ENCODE measurements around the gene BICD1. TPM values are rescaled to one million over a fixed set of nuclear protein-coding genes. Genes with fewer than 3 reads are reported as not detected.

The BICD1 gene
- total and polyA plus RNA-seq, 2 of the 13 experiments (the other 11 are each of a cell fraction or from before 2014, with no cell fraction given) = 4.5 to 5.2 TPM

DNA sequence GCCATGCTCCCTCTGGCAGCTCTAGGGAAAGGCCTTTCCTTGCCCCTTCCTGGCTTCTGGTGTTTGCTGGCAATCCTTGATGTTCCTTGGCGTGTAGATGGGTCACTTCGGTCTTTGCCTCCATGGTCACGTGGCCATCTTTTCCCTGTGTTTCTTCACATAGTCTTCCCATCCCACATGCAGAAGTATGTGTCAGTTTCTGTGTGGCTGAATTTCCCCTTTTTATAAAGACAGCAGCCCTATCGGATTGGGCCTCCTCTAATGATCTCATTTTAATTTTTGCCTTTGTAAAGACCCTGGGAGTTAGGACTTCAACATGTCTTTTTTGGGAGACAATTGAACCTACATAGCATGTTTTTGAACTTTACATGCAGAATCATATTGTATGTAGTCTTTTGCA is 185.5 kb downstream of the BICD1 start (continued):
- TF ChIP-seq, protein P1, sequence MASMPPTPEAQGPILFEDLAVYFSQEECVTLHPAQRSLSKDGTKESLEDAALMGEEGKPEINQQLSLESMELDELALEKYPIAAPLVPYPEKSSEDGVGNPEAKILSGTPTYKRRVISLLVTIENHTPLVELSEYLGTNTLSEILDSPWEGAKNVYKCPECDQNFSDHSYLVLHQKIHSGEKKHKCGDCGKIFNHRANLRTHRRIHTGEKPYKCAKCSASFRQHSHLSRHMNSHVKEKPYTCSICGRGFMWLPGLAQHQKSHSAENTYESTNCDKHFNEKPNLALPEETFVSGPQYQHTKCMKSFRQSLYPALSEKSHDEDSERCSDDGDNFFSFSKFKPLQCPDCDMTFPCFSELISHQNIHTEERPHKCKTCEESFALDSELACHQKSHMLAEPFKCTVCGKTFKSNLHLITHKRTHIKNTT (CRISPR knock-in tag; IDR thresholded peaks at IDR 0.05) = no peak
- no peak for TF ChIP-seq PCBP1 (IDR thresholded peaks at IDR 0.05; ENCODE audit: borderline replicate concordance, low read depth, low read length)
- TF ChIP-seq ZNF343 (CRISPR knock-in tag; IDR thresholded peaks at IDR 0.05) = no peak
- TF ChIP-seq SOX6 (IDR thresholded peaks at IDR 0.05) = no peak
- no peak for TF ChIP-seq SOX6 (CRISPR knock-in tag; IDR thresholded peaks at IDR 0.05)

DNA sequence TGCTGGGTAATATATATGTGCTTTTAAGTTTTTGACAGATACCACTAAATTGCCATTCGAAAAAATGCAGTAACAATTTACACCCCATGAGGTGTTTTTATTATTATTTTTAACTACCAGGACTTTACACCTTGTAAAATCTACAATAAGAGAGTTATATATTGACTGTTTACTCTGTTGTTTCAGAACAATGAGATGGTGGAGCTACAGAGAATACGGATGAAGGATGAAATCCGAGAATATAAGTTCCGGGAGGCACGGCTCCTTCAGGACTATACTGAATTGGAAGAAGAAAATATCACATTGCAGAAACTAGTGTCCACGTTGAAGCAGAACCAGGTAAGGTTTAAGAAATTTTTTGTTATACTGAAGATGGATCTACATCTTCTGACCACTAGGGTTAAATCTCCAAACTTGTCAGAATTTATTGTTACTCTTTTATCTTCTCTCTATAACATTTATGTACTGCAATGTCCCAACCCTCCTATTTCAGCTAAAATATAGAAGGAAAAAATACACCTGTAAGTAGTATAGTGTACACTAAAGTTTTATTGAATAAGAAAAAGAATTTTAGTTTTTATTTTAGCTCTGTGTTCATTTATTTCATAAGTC is 187.3 kb downstream of the BICD1 start:
- intact Hi-C loops (cut with micrococcal nuclease; ENCODE audit: unreplicated experiment) = no loop called here
- WGBS (ENCODE audit: low lambda C conversion rate) = 95% methylated on average over 6 of the region's 6 CpGs
- FAIRE-seq (no peak), DNase-seq (ENCODE audit: low spot score) (no peak), ATAC-seq (no peak)
- no peak overlapping the region for H3K9ac ChIP-seq (ENCODE audit: insufficient read depth, low read depth, low read length)
- ChIA-PET CTCF (ENCODE audit: low intra/inter-chr PET ratio, low total read pairs) (no interaction called here), POLR2A (no interaction called here)
- H4K20me1 ChIP-seq (ENCODE audit: insufficient read depth, low read length) = no peaks in the 10 kb centered on the region
- H3K27ac ChIP-seq (ENCODE audit: extremely low read length, insufficient read depth, low read length) = no peak overlapping the region
- H3K27me3 ChIP-seq (ENCODE audit: control insufficient read depth in 1 of 2, insufficient read depth in 2 of 2, low read length in 2 of 2) = no peaks in the 10 kb centered on the region
- H2AFZ ChIP-seq (ENCODE audit: low read length) = no peak overlapping the region
- H3K36me3 ChIP-seq (replicated peaks in 1 of 2; ENCODE audit: control insufficient read depth in 1 of 2, insufficient read depth in 2 of 2, low read length in 2 of 2) = no peaks in the 10 kb centered on the region
- in situ Hi-C loops (cut with HindIII; ENCODE audit: extremely low pct_ligation_motif_present, low pct_unique_long_range_greater_than_20kb) = no loop called here
- no peaks in the 10 kb centered on the region for H3K79me2 ChIP-seq (ENCODE audit: insufficient read depth, low read length)
- BruUV-seq (replicated peaks) = no TSS peak
- H3K4me2 ChIP-seq (ENCODE audit: low read depth, low read length) = no peak overlapping the region
- H3K9me3 ChIP-seq (ENCODE audit: low read length) = no peaks in the 10 kb centered on the region
- peaks cover 5% of the 10 kb centered on the region; the same call in 1 of the 2 replicates for H3K4me1 ChIP-seq (ENCODE audit: insufficient read depth, low read length)
- no peak for TF ChIP-seq PHF5A (CRISPR knock-in tag; IDR thresholded peaks at IDR 0.05; ENCODE audit: low read depth, unreplicated experiment)
- H3K4me3 ChIP-seq (replicated peaks in 1 of 3; ENCODE audit: insufficient read depth in 1 of 3, low read depth in 2 of 3, low read length in 3 of 3) = no peak overlapping the region

DNA sequence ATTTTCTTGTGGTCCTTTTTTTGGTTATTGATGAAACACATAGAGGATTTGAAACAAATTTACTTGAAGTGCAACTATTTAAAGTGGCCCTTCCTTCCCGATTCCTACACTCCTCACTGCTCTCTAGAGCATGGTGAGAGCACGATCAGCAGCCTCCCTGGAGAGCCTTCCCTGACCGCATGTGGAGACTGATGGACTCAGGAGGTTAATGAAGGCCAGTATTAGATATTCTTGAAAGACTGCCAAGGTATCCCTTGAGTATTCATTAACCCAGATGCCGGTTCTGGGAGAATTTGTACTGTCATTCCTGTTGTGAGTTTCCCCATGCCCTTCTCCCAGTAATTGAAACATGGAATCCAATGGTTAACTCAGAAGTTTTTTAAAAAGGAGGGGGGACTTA is 189.9 kb downstream of the BICD1 start:
- no peak for DNase-seq (ENCODE audit: low spot score)
- H3K4me1 ChIP-seq (ENCODE audit: insufficient read depth, low read length) = peaks cover 5% of the 10 kb centered on the region; the same call in 1 of the 2 replicates
- ChIA-PET POLR2A (no interaction called here), CTCF (ENCODE audit: low intra/inter-chr PET ratio, low total read pairs) (no interaction called here)
- no TSS peak for BruUV-seq (replicated peaks)
- no peak overlapping the region for H3K9ac ChIP-seq (ENCODE audit: insufficient read depth, low read depth, low read length)
- H3K27me3 ChIP-seq (ENCODE audit: control insufficient read depth in 1 of 2, insufficient read depth in 2 of 2, low read length in 2 of 2) = no peaks in the 10 kb centered on the region
- H2AFZ ChIP-seq (ENCODE audit: low read length) = no peak overlapping the region
- 73% methylated on average over 4 of the region's 4 CpGs for WGBS (ENCODE audit: low lambda C conversion rate)
- no peaks in the 10 kb centered on the region for H3K79me2 ChIP-seq (ENCODE audit: insufficient read depth, low read length)
- no peak overlapping the region for H3K4me3 ChIP-seq (replicated peaks in 1 of 3; ENCODE audit: insufficient read depth in 1 of 3, low read depth in 2 of 3, low read length in 3 of 3)
- ATAC-seq = no peak
- H3K36me3 ChIP-seq (replicated peaks in 1 of 2; ENCODE audit: control insufficient read depth in 1 of 2, insufficient read depth in 2 of 2, low read length in 2 of 2) = no peaks in the 10 kb centered on the region
- intact Hi-C loops (cut with micrococcal nuclease; ENCODE audit: unreplicated experiment) (no loop called here), in situ Hi-C loops (cut with HindIII; ENCODE audit: extremely low pct_ligation_motif_present, low pct_unique_long_range_greater_than_20kb) (no loop called here)
- no peak for FAIRE-seq
- H3K4me2 ChIP-seq (ENCODE audit: low read depth, low read length) = no peak overlapping the region
- no peaks in the 10 kb centered on the region for H3K9me3 ChIP-seq (ENCODE audit: low read length)
- no peaks in the 10 kb centered on the region for H4K20me1 ChIP-seq (ENCODE audit: insufficient read depth, low read length)
- H3K27ac ChIP-seq (ENCODE audit: extremely low read length, insufficient read depth, low read length) = no peak overlapping the region
- TF ChIP-seq RBM22 (optimal IDR thresholded peaks at IDR 0.05; ENCODE audit: low read length) (no peak), BRD4 (CRISPR knock-in tag; IDR thresholded peaks at IDR 0.05) (no peak)
- TF ChIP-seq, protein P2, sequence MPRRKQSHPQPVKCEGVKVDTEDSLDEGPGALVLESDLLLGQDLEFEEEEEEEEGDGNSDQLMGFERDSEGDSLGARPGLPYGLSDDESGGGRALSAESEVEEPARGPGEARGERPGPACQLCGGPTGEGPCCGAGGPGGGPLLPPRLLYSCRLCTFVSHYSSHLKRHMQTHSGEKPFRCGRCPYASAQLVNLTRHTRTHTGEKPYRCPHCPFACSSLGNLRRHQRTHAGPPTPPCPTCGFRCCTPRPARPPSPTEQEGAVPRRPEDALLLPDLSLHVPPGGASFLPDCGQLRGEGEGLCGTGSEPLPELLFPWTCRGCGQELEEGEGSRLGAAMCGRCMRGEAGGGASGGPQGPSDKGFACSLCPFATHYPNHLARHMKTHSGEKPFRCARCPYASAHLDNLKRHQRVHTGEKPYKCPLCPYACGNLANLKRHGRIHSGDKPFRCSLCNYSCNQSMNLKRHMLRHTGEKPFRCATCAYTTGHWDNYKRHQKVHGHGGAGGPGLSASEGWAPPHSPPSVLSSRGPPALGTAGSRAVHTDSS (CRISPR knock-in tag; conservative IDR thresholded peaks at IDR 0.05) = no peak
- TF ChIP-seq, protein P3, sequence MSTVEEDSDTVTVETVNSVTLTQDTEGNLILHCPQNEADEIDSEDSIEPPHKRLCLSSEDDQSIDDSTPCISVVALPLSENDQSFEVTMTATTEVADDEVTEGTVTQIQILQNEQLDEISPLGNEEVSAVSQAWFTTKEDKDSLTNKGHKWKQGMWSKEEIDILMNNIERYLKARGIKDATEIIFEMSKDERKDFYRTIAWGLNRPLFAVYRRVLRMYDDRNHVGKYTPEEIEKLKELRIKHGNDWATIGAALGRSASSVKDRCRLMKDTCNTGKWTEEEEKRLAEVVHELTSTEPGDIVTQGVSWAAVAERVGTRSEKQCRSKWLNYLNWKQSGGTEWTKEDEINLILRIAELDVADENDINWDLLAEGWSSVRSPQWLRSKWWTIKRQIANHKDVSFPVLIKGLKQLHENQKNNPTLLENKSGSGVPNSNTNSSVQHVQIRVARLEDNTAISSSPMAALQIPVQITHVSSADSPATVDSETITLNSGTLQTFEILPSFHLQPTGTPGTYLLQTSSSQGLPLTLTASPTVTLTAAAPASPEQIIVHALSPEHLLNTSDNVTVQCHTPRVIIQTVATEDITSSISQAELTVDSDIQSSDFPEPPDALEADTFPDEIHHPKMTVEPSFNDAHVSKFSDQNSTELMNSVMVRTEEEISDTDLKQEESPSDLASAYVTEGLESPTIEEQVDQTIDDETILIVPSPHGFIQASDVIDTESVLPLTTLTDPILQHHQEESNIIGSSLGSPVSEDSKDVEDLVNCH (CRISPR knock-in tag; IDR thresholded peaks at IDR 0.05) = no peak

Measured in HepG2 (cell line).